A549 treated with AZD9567 at 1 μM for 4 hours (cell line): ENCODE measurements around the gene HIGD2B. TPM values are rescaled to one million over a fixed set of nuclear protein-coding genes. Genes with fewer than 3 reads are reported as not detected.

Experiments used
- total RNA-seq: library from RNA; stranded (reverse); fragments of 200-300 nt; extraction: Qiagen RNA extraction; gene quantifications from 5 replicates; pipeline ENCODE4 v1.2.3, GENCODE V29; 2022; ENCODE audit not compliant: insufficient read depth

HIGD2B gene, protein sequence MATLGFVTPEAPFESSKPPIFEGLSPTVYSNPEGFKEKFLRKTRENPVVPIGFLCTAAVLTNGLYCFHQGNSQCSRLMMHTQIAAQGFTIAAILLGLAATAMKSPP
- total RNA-seq: not detected in 5 replicates

DNA sequence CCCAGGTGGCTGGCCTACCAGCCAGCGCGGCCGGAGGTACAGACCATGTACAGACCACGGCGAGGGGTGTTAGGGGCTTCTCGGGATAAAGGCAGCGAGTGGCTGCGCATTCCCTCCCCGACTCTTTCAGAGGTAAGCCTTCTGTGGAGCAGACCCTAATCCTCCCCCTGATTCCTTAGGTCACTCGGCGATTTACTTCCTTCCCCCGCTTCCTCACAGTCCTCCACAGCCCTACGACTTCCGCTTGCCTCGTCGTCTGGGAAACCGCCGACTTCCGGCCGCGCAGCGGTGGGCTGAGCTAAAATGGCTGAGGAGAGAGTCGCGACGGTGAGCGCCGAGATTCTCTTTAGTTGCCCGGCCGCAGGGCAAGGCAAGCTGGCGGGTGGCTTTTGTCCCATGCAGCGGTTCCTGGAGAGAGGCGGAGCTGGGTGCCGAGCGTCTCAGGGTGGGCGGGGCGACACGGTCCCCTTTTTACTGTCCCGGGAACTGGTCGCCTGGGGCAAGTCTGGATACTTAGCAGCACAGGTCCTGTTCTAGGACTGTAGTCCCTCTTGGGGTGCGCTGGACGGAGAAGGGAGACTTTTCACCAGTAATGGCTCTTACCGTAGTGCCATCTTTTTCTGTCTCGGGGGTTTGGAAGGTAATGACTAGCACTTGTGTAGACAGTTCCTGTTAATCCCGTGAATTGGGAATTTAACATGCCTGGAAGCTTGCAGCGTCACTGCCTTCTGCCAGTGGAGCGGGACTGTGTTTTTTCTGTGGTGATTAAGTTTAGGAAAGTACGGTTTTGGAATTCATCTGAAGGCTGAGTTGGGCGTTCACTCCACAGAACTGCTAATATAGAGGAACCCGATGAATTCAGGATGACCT lies at the start of gene HIGD2B, which contains the start of gene BBS4:
HIGD2B (minus strand) TSS at position 258 of the 870 bp plus-strand sequence. CDS start 9,808 bp downstream, outside the sequence.
BBS4 (plus strand) TSS at position 283 of the 870 bp plus-strand sequence; CDS start at position 304, 21 bp downstream.

DNA sequence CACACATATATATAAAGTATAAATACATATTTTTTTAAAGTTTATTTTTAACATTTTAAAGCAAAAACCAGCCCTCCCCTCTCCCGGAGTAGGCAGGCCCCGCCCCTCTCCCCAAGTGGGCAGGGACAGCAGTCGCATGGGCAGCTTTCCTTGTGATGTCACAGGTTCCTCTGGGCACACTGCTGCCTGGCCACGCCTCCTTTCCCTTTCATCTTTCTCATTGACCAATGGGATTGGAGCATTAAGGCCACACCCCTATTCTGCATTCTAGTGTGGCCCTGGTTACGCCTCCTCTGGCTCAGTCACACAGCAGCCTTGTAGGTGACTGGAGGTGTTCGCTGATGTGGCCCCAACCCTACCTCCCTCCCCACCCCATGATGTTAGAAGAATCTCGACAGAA lies 31.6 kb downstream of the HIGD2B start, which contains the start of gene GOLGA6B:
GOLGA6B (plus strand) TSS at position 301 of the 400 bp plus-strand sequence; CDS start at position 342, 41 bp downstream.

Other genes starting within 250 kb of the HIGD2B start
- 52.6 to 80.6 TPM (median 74.1 TPM) in 5 replicates for gene ARIH1, start 211.9 kb downstream of the HIGD2B start, total RNA-seq
- gene GOLGA6B, start 31.5 kb downstream of the HIGD2B start, total RNA-seq: 0.06 to 0.12 TPM in 2 of 5 replicates, not detected in the others
- 15.6 to 45.7 TPM (median 18.0 TPM) in 5 replicates for gene BBS4, start within 50 bp of the HIGD2B start, total RNA-seq
- gene ADPGK, start 97.6 kb upstream of the HIGD2B start, total RNA-seq: 74.1 to 132 TPM (median 81.0 TPM) in 5 replicates